Immature natural killer cell (primary cell): Measurements from ENCODE around the gene TSR2. TPM values are rescaled to one million over a fixed set of nuclear protein-coding genes. Genes with fewer than 3 reads are reported as not detected.

Experiments
- DNase-seq, 3 donors: peaks; one replicate each; pipeline ENCODE4 v3.0.0; 2022; ENCODE audit warnings: mixed read lengths in 1 of 3
- H3K27ac Mint-ChIP-seq, 6 donors: one replicate each; pipeline ENCODE4 v1.8.0; 2020; ENCODE audit warnings: mixed read lengths in 6 of 6, mild to moderate bottlenecking in 5 of 6, inconsistent platforms in 4 of 6, moderate library complexity in 3 of 6
- H3K27me3 Mint-ChIP-seq, 3 donors: one replicate each; pipeline ENCODE4 v1.8.0; 2020 to 2021; ENCODE audit warnings: low read depth in 3 of 3, mild to moderate bottlenecking in 3 of 3, mixed read lengths in 3 of 3, moderate library complexity in 3 of 3, inconsistent platforms in 1 of 3
- H3K36me3 Mint-ChIP-seq, 3 donors: one replicate each; pipeline ENCODE4 v1.8.0; 2020; ENCODE audit warnings: mixed read lengths in 3 of 3, inconsistent platforms in 2 of 3, mild to moderate bottlenecking in 2 of 3
- H3K4me1 Mint-ChIP-seq, 2 donors: one replicate each; pipeline ENCODE4 v1.8.0; 2020; ENCODE audit warnings: inconsistent platforms in 2 of 2, mild to moderate bottlenecking in 2 of 2, mixed read lengths in 2 of 2, moderate library complexity in 1 of 2
- H3K4me3 Mint-ChIP-seq, 5 donors: one replicate each; pipeline ENCODE4 v1.8.0; 2020; ENCODE audit warnings: mild to moderate bottlenecking in 5 of 5, mixed read lengths in 5 of 5, inconsistent platforms in 3 of 5, moderate library complexity in 3 of 5
- H3K9me3 Mint-ChIP-seq, 6 donors: one replicate each; pipeline ENCODE4 v1.8.0; 2020; ENCODE audit warnings: mild to moderate bottlenecking in 6 of 6, mixed read lengths in 6 of 6, inconsistent platforms in 4 of 6, moderate library complexity in 3 of 6
- polyA plus RNA-seq, 3 donors: library from polyadenylated mRNA; unstranded; fragments of 300-500 nt; fragmentation: Illumina TruSeq; gene quantifications; one replicate each; pipeline ENCODE4 v1.2.3, GENCODE V29; 2021

The TSR2 gene
- 10 to 100 TPM; 51.7 to 71.5 (median 64.2) TPM for polyA plus RNA-seq

- H3K27ac Mint-ChIP-seq, result peak within 1 kb of the TSS; percentile 75 to 89 (median 78)
- peaks cover 0 to 6% (median 0%) of the 10 kb centered on the region in 3 donors for H3K36me3 Mint-ChIP-seq
- peaks cover 27 to 33% of the 10 kb centered on the region in 2 donors for H3K4me1 Mint-ChIP-seq
- no peaks in the 10 kb centered on the region for H3K9me3 Mint-ChIP-seq
- peaks cover 0 to 4% (median 3%) of the 10 kb centered on the region in 3 donors for H3K27me3 Mint-ChIP-seq
- peak; percentile 73 to 74 (median 74) for DNase-seq
- H3K4me3 Mint-ChIP-seq, result peak within 1 kb of the TSS; percentile 85 to 92 (median 91)
Observed at GRCh38 chrX:54439960-54440871, at the start of gene TSR2. Gene TSR2, plus strand, starts transcription at chrX:54440404. Its CDS starts 18 bp downstream, at chrX:54440422.

GRCh38 chrX:54397113-54397512 lies 43.1 kb upstream of the TSR2 start:
- Mint-ChIP-seq H3K4me1 (no peaks in the 10 kb centered on the region), H3K36me3 (no peaks in the 10 kb centered on the region), H3K4me3 (no peak overlapping the region)

GRCh38 chrX:54407266-54407665 lies 32.9 kb upstream of the TSR2 start:
- Mint-ChIP-seq H3K4me1 (peaks cover 16 to 23% of the 10 kb centered on the region in 2 donors), H3K9me3 (no peaks in the 10 kb centered on the region), H3K36me3 (no peaks in the 10 kb centered on the region), H3K4me3 (no peak overlapping the region), H3K27me3 (peaks cover 9 to 16% (median 11%) of the 10 kb centered on the region in 3 donors), H3K27ac (peak overlapping the region in 1 of 6 donors; percentile 40)
- DNase-seq, result no peak

More at GRCh38 chrX:54397113-54397512, 43.1 kb upstream of the TSR2 start:
- H3K9me3 Mint-ChIP-seq, result peaks cover 0 to 3% (median 0%) of the 10 kb centered on the region in 6 donors
- peaks cover 0 to 8% (median 0%) of the 10 kb centered on the region in 3 donors for H3K27me3 Mint-ChIP-seq
- H3K27ac Mint-ChIP-seq, result no peak overlapping the region
- no peak for DNase-seq

GRCh38 chrX:54411732-54412131 lies 28.5 kb upstream of the TSR2 start:
- peaks cover 6 to 20% (median 11%) of the 10 kb centered on the region in 3 donors for H3K27me3 Mint-ChIP-seq

GRCh38 chrX:54413753-54414152 lies 26.5 kb upstream of the TSR2 start:
- Mint-ChIP-seq H3K36me3 (no peaks in the 10 kb centered on the region), H3K9me3 (no peaks in the 10 kb centered on the region), H3K27ac (no peak overlapping the region), H3K27me3 (peaks cover 7 to 22% (median 12%) of the 10 kb centered on the region in 3 donors), H3K4me1 (peaks cover 16 to 18% of the 10 kb centered on the region in 2 donors), H3K4me3 (no peak overlapping the region)
- no peak for DNase-seq

More at GRCh38 chrX:54411732-54412131, 28.5 kb upstream of the TSR2 start:
- H3K9me3 Mint-ChIP-seq, result no peaks in the 10 kb centered on the region
- no peak for DNase-seq
- H3K27ac Mint-ChIP-seq, result no peak overlapping the region
- H3K4me3 Mint-ChIP-seq, result no peak overlapping the region
- no peaks in the 10 kb centered on the region for H3K36me3 Mint-ChIP-seq
- peaks cover 27 to 32% of the 10 kb centered on the region in 2 donors for H3K4me1 Mint-ChIP-seq

- Mint-ChIP-seq H3K27me3 (peaks cover 13 to 29% (median 19%) of the 10 kb centered on the region in 3 donors), H3K4me3 (peak overlapping the region in 1 of 5 donors; percentile 33), H3K27ac (no peak overlapping the region), H3K36me3 (no peaks in the 10 kb centered on the region), H3K9me3 (no peaks in the 10 kb centered on the region), H3K4me1 (peaks cover 9 to 11% of the 10 kb centered on the region in 2 donors)
- DNase-seq, result peak in 1 of 3 donors; percentile 4
Observed at GRCh38 chrX:54415534-54416350, 24.5 kb upstream of the TSR2 start.

- Mint-ChIP-seq H3K4me1 (peaks cover 9 to 11% of the 10 kb centered on the region in 2 donors), H3K9me3 (no peaks in the 10 kb centered on the region), H3K4me3 (no peak overlapping the region), H3K36me3 (no peaks in the 10 kb centered on the region), H3K27ac (no peak overlapping the region), H3K27me3 (peaks cover 17 to 30% (median 20%) of the 10 kb centered on the region in 3 donors)
- no peak for DNase-seq
Observed at GRCh38 chrX:54416965-54417364, 23.2 kb upstream of the TSR2 start.

- peaks cover 8 to 9% of the 10 kb centered on the region in 2 donors for H3K4me1 Mint-ChIP-seq
- H3K9me3 Mint-ChIP-seq, result no peaks in the 10 kb centered on the region
- H3K27me3 Mint-ChIP-seq, result peaks cover 15 to 33% (median 25%) of the 10 kb centered on the region in 3 donors
- H3K27ac Mint-ChIP-seq, result no peak overlapping the region
- no peak for DNase-seq
- H3K36me3 Mint-ChIP-seq, result no peaks in the 10 kb centered on the region
- H3K4me3 Mint-ChIP-seq, result peak overlapping the region in 1 of 5 donors; percentile 1
Observed at GRCh38 chrX:54419559-54420302, 20.5 kb upstream of the TSR2 start.

GRCh38 chrX:54422168-54422567 lies 18.0 kb upstream of the TSR2 start:
- no peaks in the 10 kb centered on the region for H3K9me3 Mint-ChIP-seq
- DNase-seq, result no peak
- no peaks in the 10 kb centered on the region for H3K36me3 Mint-ChIP-seq
- no peak overlapping the region for H3K4me3 Mint-ChIP-seq
- H3K27me3 Mint-ChIP-seq, result peaks cover 17 to 26% (median 22%) of the 10 kb centered on the region in 3 donors
- H3K27ac Mint-ChIP-seq, result no peak overlapping the region
- H3K4me1 Mint-ChIP-seq, result no peaks in the 10 kb centered on the region

- no peak for DNase-seq
- Mint-ChIP-seq H3K27ac (no peak overlapping the region), H3K36me3 (no peaks in the 10 kb centered on the region), H3K9me3 (no peaks in the 10 kb centered on the region), H3K4me3 (no peak overlapping the region), H3K4me1 (no peaks in the 10 kb centered on the region), H3K27me3 (peaks cover 19 to 32% (median 23%) of the 10 kb centered on the region in 3 donors)
Observed at GRCh38 chrX:54423161-54423888, 16.9 kb upstream of the TSR2 start.

GRCh38 chrX:54427837-54428424 lies 12.3 kb upstream of the TSR2 start:
- Mint-ChIP-seq H3K27ac (no peak overlapping the region), H3K27me3 (peaks cover 9 to 20% (median 12%) of the 10 kb centered on the region in 3 donors), H3K9me3 (no peaks in the 10 kb centered on the region), H3K4me3 (no peak overlapping the region), H3K36me3 (no peaks in the 10 kb centered on the region), H3K4me1 (no peaks in the 10 kb centered on the region)
- no peak for DNase-seq

- peaks cover 4 to 21% (median 7%) of the 10 kb centered on the region in 3 donors for H3K27me3 Mint-ChIP-seq
- no peak overlapping the region for H3K4me3 Mint-ChIP-seq
Observed at GRCh38 chrX:54430519-54430918, 9.7 kb upstream of the TSR2 start.

More at GRCh38 chrX:54430519-54430918, 9.7 kb upstream of the TSR2 start:
- H3K4me1 Mint-ChIP-seq, result no peaks in the 10 kb centered on the region
- H3K36me3 Mint-ChIP-seq, result no peaks in the 10 kb centered on the region
- DNase-seq, result no peak
- no peak overlapping the region for H3K27ac Mint-ChIP-seq
- no peaks in the 10 kb centered on the region for H3K9me3 Mint-ChIP-seq
